ENCODE results near the gene UNC5A.

UNC5A gene

DNA sequence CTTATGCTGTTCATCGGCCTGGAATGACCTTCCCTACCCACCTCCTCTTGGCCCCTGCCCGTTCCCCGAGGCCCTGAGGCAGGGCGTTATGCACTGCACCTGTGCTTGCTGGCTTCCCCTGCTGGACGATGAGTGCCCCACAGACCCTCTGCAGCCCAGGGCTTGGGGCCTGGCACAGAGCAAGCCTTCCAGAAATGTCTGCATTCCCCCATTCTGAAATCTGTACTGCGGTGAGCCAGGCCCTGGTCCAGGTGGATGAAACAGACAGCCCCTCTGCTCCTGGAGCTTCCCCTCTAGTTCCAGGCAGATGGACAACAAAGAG lies 35.0 kb downstream of the UNC5A start (continued):
- TF ChIP-seq ZFP30 (CRISPR knock-in tag; IDR thresholded peaks at IDR 0.05): no peak

DNA sequence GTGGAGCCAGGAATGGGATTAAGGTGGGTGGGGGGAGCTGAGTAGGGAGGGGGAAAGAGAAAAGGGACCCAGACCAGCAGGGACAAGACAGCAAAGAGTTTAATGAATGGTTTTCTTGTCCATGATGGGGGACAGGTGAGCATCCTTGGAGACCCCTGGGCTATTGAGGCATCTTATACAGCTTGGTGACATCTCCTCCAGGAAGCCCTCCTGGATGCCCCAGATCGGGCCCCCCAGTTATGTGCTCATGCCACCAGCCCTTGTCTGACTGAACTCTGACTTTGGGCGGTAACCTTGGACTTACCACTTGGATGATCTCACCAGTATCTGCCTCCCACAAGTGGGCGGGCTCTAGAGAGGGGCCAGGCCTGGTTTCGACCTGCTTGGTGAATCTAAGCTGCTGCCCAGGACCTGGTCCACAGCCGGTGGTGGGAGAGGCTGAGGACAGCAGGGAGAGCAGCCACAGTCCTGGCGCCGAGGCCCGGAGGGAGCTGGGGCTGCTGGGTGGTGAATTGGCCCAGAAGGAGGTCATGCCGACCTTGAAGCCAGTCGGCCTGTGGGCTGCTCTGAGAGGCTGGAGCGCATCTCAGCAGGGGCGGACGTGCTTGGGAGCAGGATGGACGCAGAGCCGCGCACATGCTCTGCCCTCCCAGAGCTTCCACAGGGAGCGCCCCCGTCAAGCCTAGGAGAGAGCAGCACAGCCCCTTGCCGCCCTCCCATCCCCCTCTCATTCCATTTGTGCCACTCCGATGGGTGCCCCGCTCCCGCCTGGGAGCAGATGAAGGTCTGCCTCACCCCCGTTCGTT lies 36.2 kb downstream of the UNC5A start:
- no peak for ATAC-seq
- TF ChIP-seq ZFP3 (CRISPR knock-in tag; IDR thresholded peaks at IDR 0.05) (no peak), GLIS3 (CRISPR knock-in tag; IDR thresholded peaks at IDR 0.05) (no peak), BACH2 (CRISPR knock-in tag; IDR thresholded peaks at IDR 0.05; ENCODE audit: borderline replicate concordance) (no peak), RARB (CRISPR knock-in tag; IDR thresholded peaks at IDR 0.05) (no peak), ARNTL (CRISPR knock-in tag; IDR thresholded peaks at IDR 0.05; ENCODE audit: borderline replicate concordance, low read depth) (no peak), SNAI2 (CRISPR knock-in tag; IDR thresholded peaks at IDR 0.05) (no peak), ZNF70 (CRISPR knock-in tag; IDR thresholded peaks at IDR 0.05) (no peak), TOX (CRISPR knock-in tag; IDR thresholded peaks at IDR 0.05; ENCODE audit: borderline replicate concordance) (no peak), ISL1 (CRISPR knock-in tag; IDR thresholded peaks at IDR 0.05) (no peak), ESRRG (CRISPR knock-in tag; IDR thresholded peaks at IDR 0.05) (no peak), ZNF8 (CRISPR knock-in tag; IDR thresholded peaks at IDR 0.05) (no peak), ZFP30 (CRISPR knock-in tag; IDR thresholded peaks at IDR 0.05) (no peak)
- TF ChIP-seq, protein P1, sequence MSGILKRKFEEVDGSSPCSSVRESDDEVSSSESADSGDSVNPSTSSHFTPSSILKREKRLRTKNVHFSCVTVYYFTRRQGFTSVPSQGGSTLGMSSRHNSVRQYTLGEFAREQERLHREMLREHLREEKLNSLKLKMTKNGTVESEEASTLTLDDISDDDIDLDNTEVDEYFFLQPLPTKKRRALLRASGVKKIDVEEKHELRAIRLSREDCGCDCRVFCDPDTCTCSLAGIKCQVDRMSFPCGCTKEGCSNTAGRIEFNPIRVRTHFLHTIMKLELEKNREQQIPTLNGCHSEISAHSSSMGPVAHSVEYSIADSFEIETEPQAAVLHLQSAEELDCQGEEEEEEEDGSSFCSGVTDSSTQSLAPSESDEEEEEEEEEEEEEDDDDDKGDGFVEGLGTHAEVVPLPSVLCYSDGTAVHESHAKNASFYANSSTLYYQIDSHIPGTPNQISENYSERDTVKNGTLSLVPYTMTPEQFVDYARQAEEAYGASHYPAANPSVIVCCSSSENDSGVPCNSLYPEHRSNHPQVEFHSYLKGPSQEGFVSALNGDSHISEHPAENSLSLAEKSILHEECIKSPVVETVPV (CRISPR knock-in tag; IDR thresholded peaks at IDR 0.05): no peak
- TF ChIP-seq, protein P2, sequence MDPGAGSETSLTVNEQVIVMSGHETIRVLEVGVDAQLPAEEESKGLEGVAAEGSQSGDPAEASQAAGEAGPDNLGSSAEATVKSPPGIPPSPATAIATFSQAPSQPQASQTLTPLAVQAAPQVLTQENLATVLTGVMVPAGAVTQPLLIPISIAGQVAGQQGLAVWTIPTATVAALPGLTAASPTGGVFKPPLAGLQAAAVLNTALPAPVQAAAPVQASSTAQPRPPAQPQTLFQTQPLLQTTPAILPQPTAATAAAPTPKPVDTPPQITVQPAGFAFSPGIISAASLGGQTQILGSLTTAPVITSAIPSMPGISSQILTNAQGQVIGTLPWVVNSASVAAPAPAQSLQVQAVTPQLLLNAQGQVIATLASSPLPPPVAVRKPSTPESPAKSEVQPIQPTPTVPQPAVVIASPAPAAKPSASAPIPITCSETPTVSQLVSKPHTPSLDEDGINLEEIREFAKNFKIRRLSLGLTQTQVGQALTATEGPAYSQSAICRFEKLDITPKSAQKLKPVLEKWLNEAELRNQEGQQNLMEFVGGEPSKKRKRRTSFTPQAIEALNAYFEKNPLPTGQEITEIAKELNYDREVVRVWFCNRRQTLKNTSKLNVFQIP (CRISPR knock-in tag; IDR thresholded peaks at IDR 0.05; ENCODE audit: borderline replicate concordance, low read depth): no peak

DNA sequence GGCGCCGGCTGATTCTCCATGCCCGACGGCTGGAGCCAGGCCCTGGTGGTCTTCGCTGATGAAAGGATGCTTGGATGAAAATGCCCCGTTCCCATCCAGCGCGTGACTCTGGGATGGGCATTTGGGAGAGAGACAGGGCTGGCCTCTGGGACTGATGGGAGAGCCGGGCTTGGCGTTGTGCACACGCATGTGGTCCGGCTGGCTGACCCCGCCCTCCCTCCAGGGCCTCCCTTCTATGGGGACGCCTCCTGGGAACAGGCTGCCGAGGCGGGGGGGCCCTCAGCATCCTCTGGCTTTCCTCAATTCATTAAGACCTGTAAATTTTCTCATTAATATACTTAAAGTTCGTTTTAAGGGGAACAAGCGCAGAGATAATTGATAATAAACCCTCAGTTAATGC lies 36.8 kb downstream of the UNC5A start:
- TF ChIP-seq BACH2 (CRISPR knock-in tag; IDR thresholded peaks at IDR 0.05; ENCODE audit: borderline replicate concordance): no peak
- TF ChIP-seq GLIS3 (CRISPR knock-in tag; IDR thresholded peaks at IDR 0.05): no peak
- no peak for TF ChIP-seq PPARA (CRISPR knock-in tag; IDR thresholded peaks at IDR 0.05; ENCODE audit: borderline replicate concordance)
- no peak for ATAC-seq

DNA sequence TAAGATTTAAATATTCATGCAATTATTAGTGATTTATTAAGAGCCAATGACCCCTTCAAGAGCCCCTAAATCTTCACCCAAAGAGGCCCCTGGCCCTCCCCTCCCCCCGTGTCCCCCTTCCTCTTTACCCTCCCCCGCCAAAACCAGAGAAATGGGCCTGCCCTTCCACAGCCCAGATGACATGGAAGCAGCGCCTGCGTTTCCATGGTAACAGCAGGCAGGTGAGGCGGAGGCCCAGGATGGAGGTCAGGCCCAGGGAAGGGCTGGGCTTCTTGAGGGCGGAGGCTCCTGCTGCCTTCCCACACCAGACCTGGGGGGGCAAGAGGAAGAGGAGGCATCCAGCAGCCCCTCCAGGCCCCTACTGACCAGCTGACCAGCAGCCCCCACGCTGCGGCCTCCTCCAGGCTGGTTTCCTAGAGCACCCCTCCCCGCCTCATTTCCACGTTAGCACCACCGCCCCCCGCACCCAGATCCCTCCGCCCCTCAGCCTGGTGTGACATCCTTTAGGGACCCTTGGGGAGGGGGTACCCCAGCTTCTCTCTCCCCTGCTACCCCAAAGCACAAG lies 37.4 kb downstream of the UNC5A start:
- TF ChIP-seq, protein P3, sequence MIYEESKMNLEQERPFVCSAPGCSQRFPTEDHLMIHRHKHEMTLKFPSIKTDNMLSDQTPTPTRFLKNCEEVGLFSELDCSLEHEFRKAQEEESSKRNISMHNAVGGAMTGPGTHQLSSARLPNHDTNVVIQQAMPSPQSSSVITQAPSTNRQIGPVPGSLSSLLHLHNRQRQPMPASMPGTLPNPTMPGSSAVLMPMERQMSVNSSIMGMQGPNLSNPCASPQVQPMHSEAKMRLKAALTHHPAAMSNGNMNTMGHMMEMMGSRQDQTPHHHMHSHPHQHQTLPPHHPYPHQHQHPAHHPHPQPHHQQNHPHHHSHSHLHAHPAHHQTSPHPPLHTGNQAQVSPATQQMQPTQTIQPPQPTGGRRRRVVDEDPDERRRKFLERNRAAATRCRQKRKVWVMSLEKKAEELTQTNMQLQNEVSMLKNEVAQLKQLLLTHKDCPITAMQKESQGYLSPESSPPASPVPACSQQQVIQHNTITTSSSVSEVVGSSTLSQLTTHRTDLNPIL (CRISPR knock-in tag; IDR thresholded peaks at IDR 0.05; ENCODE audit: low read depth): no peak
- no peak for TF ChIP-seq SNAI2 (CRISPR knock-in tag; IDR thresholded peaks at IDR 0.05)
- TF ChIP-seq ESRRG (CRISPR knock-in tag; IDR thresholded peaks at IDR 0.05): no peak
- no peak for TF ChIP-seq RARB (CRISPR knock-in tag; IDR thresholded peaks at IDR 0.05)
- TF ChIP-seq ISL1 (CRISPR knock-in tag; IDR thresholded peaks at IDR 0.05): no peak
- no peak for TF ChIP-seq ZNF8 (CRISPR knock-in tag; IDR thresholded peaks at IDR 0.05)
- no peak for TF ChIP-seq TSHZ2 (CRISPR knock-in tag; IDR thresholded peaks at IDR 0.05)
- TF ChIP-seq, protein P2 (CRISPR knock-in tag; IDR thresholded peaks at IDR 0.05; ENCODE audit: borderline replicate concordance, low read depth): no peak
- no peak for TF ChIP-seq PPARA (CRISPR knock-in tag; IDR thresholded peaks at IDR 0.05; ENCODE audit: borderline replicate concordance)
- no peak for TF ChIP-seq CSDC2 (CRISPR knock-in tag; IDR thresholded peaks at IDR 0.05)
- TF ChIP-seq PATZ1 (CRISPR knock-in tag; IDR thresholded peaks at IDR 0.05; ENCODE audit: borderline replicate concordance): no peak
- no peak for TF ChIP-seq ZFP30 (CRISPR knock-in tag; IDR thresholded peaks at IDR 0.05)
- no peak for TF ChIP-seq TOX (CRISPR knock-in tag; IDR thresholded peaks at IDR 0.05; ENCODE audit: borderline replicate concordance)
- ATAC-seq: no peak

Data from SK-N-SH treated with all-trans-retinoic acid at 6 μM for 48 hours (cell line).